Fibroblast of lung (primary cell): ENCODE data around the gene MYDGF. TPM values are rescaled to one million over a fixed set of nuclear protein-coding genes. Genes with fewer than 3 reads are reported as not detected.

Experiments used
- DNase-seq, 2 donors: peaks; one replicate each; pipeline versions ENCODE4 v3.0.0 to v3.0.0-alpha.2; 2010; ENCODE audit warnings: low read depth in 2 of 2
- H2AFZ ChIP-seq: 2 replicates; pipeline ENCODE4 v1.5.1; 2012; ENCODE audit warnings: low read length, control low read depth, inconsistent platforms
- H3K27ac ChIP-seq: 2 replicates; pipeline ENCODE4 v1.5.1; 2011; ENCODE audit warnings: low read length, control low read depth; ENCODE audit not compliant: insufficient read depth
- H3K27me3 ChIP-seq: 2 replicates; pipeline ENCODE4 v1.5.1; 2011; ENCODE audit warnings: mild to moderate bottlenecking, low read length; ENCODE audit not compliant: control insufficient read depth, insufficient read depth
- H3K36me3 ChIP-seq: 2 replicates; pipeline ENCODE4 v1.5.1; 2011; ENCODE audit warnings: low read length; ENCODE audit not compliant: control insufficient read depth, insufficient read depth
- H3K4me1 ChIP-seq: 2 replicates; pipeline ENCODE4 v1.5.1; 2011; ENCODE audit warnings: low read length; ENCODE audit not compliant: control insufficient read depth, insufficient read depth; ENCODE audit errors: extremely low read depth
- H3K4me2 ChIP-seq: 2 replicates; pipeline ENCODE4 v1.5.1; 2011; ENCODE audit warnings: low read length, control low read depth; ENCODE audit not compliant: insufficient read depth; ENCODE audit errors: extremely low read depth
- H3K4me3 ChIP-seq, 4 experiments: fragments of 200-600 bp in 1 of 4; sonication (generic) in 1 of 4; replicated peaks in 1 of 4; 2 replicates each; pipeline ENCODE4 v1.5.1; 2011 to 2016; ENCODE audit warnings: low read length in 4 of 4, low read depth in 3 of 4, mild to moderate bottlenecking in 3 of 4, control low read depth in 2 of 4, inconsistent platforms in 1 of 4, mixed read lengths in 1 of 4; ENCODE audit not compliant: insufficient read depth in 1 of 4; ENCODE audit errors: control extremely low read depth in 1 of 4
- H3K79me2 ChIP-seq: 2 replicates; pipeline ENCODE4 v1.5.1; 2012; ENCODE audit warnings: mild to moderate bottlenecking, low read length, inconsistent platforms; ENCODE audit not compliant: control insufficient read depth, insufficient read depth
- H3K9ac ChIP-seq: 2 replicates; pipeline ENCODE4 v1.5.1; 2011; ENCODE audit warnings: mild to moderate bottlenecking, low read length, control low read depth; ENCODE audit not compliant: insufficient read depth
- H3K9me3 ChIP-seq: 2 replicates; pipeline ENCODE4 v1.5.1; 2012; ENCODE audit warnings: low read depth, low read length; ENCODE audit not compliant: control insufficient read depth, insufficient read depth
- H4K20me1 ChIP-seq: 2 replicates; pipeline ENCODE4 v1.5.1; 2011; ENCODE audit warnings: low read length; ENCODE audit not compliant: control insufficient read depth, insufficient read depth; ENCODE audit errors: extremely low read depth
- EZH2 ChIP-seq: IDR thresholded peaks from 2 replicates; pipeline ENCODE4 v1.5.1; 2012; ENCODE audit warnings: low read length, control low read depth, mild to moderate bottlenecking; ENCODE audit errors: missing control alignments
- polyA plus RNA-seq, 2 donors: library from polyadenylated mRNA; depleted of rRNA in 1 of 2; stranded (reverse) in 1 of 2; unstranded in 1 of 2; fragments of >200 nt; gene quantifications; 2 replicates each; pipeline ENCODE4 v1.2.1, GENCODE V29; 2011 to 2012; ENCODE audit warnings: missing spikeins in 1 of 2
- total RNA-seq: library from RNA; depleted of rRNA; stranded (reverse); fragments of >200 nt; gene quantifications from 2 replicates; pipeline ENCODE4 v1.2.1, GENCODE V29; 2014
- TF ChIP-seq, protein P1 (sequence below), 2 donors: IDR thresholded peaks in 1 of 2; conservative IDR thresholded peaks in 1 of 2; 1 replicate in 1 of 2; 2 replicates in 1 of 2; pipeline ENCODE4 v1.5.1; 2011 to 2012; ENCODE audit warnings: low read length in 2 of 2, control low read depth in 1 of 2, inconsistent platforms in 1 of 2, low read depth in 1 of 2, mild to moderate bottlenecking in 1 of 2

MYDGF gene
- total and polyA plus RNA-seq, 2 donors (not counting 1 experiment from before 2014, with no cell fraction given), result 167 to 181 TPM

DNA sequence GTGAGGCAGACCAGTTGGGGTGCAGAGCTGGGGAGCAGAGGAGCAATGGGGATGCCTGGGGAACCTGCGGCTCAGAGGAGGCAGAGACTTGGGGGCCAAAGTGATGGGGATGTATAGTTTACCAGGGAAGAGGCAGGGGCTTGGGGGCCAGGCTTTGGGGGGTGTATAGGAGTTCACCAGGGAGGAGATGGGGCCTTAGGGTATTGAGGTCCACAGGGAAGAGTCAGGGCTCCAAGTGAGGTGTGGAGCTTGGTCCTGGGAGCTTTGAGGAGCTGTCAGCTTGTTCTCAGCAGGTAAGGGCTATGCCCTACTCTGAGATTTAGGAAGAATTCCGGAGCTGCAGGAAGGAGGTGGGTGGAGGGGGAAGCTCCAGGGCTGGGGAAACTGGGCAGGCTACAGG, 20.0 kb downstream of the MYDGF start:
- no peak for TF ChIP-seq EZH2
- TF ChIP-seq, protein P1, sequence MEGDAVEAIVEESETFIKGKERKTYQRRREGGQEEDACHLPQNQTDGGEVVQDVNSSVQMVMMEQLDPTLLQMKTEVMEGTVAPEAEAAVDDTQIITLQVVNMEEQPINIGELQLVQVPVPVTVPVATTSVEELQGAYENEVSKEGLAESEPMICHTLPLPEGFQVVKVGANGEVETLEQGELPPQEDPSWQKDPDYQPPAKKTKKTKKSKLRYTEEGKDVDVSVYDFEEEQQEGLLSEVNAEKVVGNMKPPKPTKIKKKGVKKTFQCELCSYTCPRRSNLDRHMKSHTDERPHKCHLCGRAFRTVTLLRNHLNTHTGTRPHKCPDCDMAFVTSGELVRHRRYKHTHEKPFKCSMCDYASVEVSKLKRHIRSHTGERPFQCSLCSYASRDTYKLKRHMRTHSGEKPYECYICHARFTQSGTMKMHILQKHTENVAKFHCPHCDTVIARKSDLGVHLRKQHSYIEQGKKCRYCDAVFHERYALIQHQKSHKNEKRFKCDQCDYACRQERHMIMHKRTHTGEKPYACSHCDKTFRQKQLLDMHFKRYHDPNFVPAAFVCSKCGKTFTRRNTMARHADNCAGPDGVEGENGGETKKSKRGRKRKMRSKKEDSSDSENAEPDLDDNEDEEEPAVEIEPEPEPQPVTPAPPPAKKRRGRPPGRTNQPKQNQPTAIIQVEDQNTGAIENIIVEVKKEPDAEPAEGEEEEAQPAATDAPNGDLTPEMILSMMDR (conservative IDR thresholded peaks at IDR 0.05 in 1 of 2, IDR thresholded peaks at IDR 0.05 in 1 of 2; ENCODE audit: low read depth in 1 of 2, low read length in 2 of 2), result no peak
- H2AFZ ChIP-seq, result no peak overlapping the region
- no peak for DNase-seq
- H3K4me1 ChIP-seq, result peaks cover 5% of the 10 kb centered on the region
- no peaks in the 10 kb centered on the region for H4K20me1 ChIP-seq
- H3K4me2 ChIP-seq, result no peak overlapping the region
- no peaks in the 10 kb centered on the region for H3K9me3 ChIP-seq
- H3K9ac ChIP-seq, result no peak overlapping the region
- no peaks in the 10 kb centered on the region for H3K79me2 ChIP-seq
- H3K27me3 ChIP-seq, result no peaks in the 10 kb centered on the region
- peaks cover 6% of the 10 kb centered on the region for H3K36me3 ChIP-seq
- H3K4me3 ChIP-seq, result no peak overlapping the region
- no peak overlapping the region for H3K27ac ChIP-seq

DNA sequence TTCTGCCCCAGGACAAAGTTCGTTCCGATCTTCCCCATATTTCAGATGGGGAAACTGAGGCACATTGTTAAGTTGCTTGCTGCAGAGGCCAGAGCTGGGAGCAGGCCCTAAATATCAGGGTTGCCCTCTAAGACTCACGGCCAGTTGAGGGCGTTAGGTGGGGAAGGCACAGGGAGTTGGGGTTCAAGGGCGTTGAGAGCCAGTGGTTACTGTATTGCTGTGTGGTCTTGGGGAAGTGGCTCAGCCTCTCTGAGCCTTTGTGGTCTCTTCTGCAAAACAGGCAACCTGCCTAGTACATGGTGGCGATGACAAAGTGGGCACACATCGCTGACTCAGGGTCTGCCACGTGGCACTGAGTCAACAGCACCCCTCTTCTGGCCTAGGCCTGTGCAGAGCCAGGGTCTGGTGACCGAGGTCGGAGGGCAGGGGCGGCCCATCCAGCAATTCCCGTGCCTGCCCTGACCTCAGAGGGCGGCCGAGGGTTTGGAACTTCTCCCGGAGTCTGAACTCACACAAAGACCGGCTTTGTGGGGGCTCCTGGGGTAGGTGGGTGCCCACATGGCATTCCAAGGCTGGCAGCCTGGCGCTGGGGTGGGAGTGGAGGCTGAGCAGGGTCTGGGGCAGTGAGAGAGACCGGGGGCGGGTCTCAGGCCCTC, 20.6 kb downstream of the MYDGF start:
- DNase-seq, result no peak
- Histone ChIP-seq H3K27me3 (no peaks in the 10 kb centered on the region), H3K9me3 (no peaks in the 10 kb centered on the region)

DNA sequence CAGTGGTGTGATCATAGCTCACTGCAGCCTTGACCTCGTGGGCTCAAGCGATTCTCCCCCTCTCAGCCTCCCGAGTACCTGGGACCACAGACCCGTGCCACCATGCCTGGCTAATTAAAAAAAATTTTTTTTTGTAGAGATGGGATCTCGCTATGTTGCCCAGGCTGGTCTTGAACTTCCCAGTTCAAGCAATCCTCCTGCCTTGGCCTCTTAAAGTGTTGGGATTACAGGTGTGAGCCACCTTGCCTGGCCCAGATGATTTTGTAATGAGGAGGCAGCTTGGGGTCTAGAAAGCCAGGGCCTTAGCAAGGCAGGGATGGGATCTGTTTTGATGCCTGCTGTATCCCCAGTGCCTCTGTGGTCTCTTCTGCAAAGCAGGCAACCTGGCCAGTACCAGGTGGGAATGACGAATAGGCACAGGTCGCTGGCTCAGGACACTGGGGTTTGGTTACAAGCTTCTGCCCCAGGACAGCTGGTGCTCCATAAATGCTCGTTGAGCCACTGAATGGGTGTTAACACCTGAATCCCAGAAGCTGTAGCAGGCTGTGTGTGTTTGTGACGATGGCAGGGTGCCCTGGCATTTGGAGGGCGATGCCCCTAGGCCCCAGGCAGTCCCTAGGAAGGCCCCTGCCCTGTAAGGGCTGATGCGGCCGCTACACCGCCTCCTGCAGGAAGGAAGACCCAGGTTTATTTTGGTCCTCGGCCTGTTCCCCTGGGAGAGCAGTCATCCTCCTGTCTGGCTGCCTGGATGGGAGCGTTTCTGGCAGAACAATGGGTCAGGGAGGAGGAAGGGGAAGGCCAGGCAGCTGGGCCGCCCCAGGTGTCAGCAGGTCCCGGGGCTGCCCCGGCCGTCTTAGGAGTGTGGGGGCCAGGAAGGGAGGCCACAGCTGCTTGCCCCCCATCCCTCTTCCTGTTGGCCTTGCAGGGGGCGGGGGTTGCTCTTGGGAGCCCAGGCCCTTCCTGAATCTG, 22.2 kb downstream of the MYDGF start:
- H3K36me3 ChIP-seq, result peaks cover 6% of the 10 kb centered on the region
- H3K9me3 ChIP-seq, result no peaks in the 10 kb centered on the region
- no peak overlapping the region for H3K27ac ChIP-seq
- H3K4me3 ChIP-seq, result no peak overlapping the region
- peaks cover 5% of the 10 kb centered on the region for H3K4me1 ChIP-seq
- TF ChIP-seq, protein P1 (conservative IDR thresholded peaks at IDR 0.05 in 1 of 2, IDR thresholded peaks at IDR 0.05 in 1 of 2; ENCODE audit: low read depth in 1 of 2, low read length in 2 of 2), result no peak
- TF ChIP-seq EZH2, result no peak
- no peak overlapping the region for H3K4me2 ChIP-seq
- H3K79me2 ChIP-seq, result no peaks in the 10 kb centered on the region
- no peaks in the 10 kb centered on the region for H3K27me3 ChIP-seq
- DNase-seq, result no peak
- H3K9ac ChIP-seq, result no peak overlapping the region
- no peaks in the 10 kb centered on the region for H4K20me1 ChIP-seq
- H2AFZ ChIP-seq, result no peak overlapping the region

More for the DNA sequence above, 20.6 kb downstream of the MYDGF start:
- Histone ChIP-seq H3K4me2 (no peak overlapping the region), H2AFZ (no peak overlapping the region), H4K20me1 (no peaks in the 10 kb centered on the region), H3K9ac (no peak overlapping the region), H3K4me1 (peaks cover 5% of the 10 kb centered on the region), H3K79me2 (no peaks in the 10 kb centered on the region), H3K36me3 (peaks cover 6% of the 10 kb centered on the region), H3K27ac (no peak overlapping the region), H3K4me3 (no peak overlapping the region)
- TF ChIP-seq, protein P1 (conservative IDR thresholded peaks at IDR 0.05 in 1 of 2, IDR thresholded peaks at IDR 0.05 in 1 of 2; ENCODE audit: low read depth in 1 of 2, low read length in 2 of 2), result no peak
- TF ChIP-seq EZH2, result no peak
